Measurements from ENCODE around the gene SNX24. TPM values are rescaled to one million over a fixed set of nuclear protein-coding genes. Genes with fewer than 3 reads are reported as not detected.

SNX24 gene
- total and polyA plus RNA-seq, 9 of the 15 experiments (the other 6 are each of a cell fraction or from before 2014, with no cell fraction given), result 5.3 to 10.1 (median 7.9) TPM

DNA sequence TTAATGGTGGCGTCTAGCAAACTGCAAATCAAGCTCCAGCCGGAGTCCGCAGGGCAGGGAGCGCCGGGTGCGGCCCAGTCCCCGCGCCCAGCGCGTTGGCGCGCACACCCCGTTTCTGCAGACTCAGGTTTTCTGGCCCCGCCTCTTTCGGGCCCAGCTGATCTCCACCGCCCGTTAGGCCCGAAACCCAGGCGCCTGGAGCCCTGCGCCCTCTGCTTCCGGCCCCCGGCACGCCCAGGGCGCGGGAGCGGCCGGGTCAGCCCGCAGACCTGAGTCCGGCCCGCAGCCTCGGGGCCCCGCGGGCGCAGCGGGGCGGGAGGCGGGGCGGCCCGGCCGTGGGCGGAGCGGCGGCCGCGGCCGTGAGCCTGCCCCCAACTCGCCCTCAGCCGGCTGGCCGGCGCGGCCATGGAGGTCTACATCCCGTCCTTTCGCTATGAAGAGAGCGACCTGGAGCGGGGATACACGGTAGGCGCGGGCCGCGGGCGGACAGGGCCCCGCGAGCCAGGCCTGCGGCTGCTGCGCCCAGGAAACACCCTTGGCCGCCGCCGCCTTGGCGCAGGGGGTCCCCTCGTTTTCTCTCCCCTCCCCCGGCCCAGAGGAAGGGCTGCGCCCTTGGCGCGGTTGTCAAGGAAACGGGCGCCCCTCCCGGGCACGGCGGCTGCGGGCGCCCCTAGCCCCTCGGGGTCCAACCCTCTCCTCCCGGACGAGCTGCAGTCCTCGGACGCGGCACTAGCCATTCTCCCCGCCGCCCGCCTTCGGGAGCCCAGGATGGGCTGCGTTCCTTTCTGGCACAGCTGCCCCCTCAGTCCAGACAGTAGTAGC is at the start of gene SNX24 (continued):
- TF ChIP-seq, protein P1, sequence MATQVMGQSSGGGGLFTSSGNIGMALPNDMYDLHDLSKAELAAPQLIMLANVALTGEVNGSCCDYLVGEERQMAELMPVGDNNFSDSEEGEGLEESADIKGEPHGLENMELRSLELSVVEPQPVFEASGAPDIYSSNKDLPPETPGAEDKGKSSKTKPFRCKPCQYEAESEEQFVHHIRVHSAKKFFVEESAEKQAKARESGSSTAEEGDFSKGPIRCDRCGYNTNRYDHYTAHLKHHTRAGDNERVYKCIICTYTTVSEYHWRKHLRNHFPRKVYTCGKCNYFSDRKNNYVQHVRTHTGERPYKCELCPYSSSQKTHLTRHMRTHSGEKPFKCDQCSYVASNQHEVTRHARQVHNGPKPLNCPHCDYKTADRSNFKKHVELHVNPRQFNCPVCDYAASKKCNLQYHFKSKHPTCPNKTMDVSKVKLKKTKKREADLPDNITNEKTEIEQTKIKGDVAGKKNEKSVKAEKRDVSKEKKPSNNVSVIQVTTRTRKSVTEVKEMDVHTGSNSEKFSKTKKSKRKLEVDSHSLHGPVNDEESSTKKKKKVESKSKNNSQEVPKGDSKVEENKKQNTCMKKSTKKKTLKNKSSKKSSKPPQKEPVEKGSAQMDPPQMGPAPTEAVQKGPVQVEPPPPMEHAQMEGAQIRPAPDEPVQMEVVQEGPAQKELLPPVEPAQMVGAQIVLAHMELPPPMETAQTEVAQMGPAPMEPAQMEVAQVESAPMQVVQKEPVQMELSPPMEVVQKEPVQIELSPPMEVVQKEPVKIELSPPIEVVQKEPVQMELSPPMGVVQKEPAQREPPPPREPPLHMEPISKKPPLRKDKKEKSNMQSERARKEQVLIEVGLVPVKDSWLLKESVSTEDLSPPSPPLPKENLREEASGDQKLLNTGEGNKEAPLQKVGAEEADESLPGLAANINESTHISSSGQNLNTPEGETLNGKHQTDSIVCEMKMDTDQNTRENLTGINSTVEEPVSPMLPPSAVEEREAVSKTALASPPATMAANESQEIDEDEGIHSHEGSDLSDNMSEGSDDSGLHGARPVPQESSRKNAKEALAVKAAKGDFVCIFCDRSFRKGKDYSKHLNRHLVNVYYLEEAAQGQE (IDR thresholded peaks at IDR 0.05; ENCODE audit: borderline replicate concordance), result peak; percentile 48
- TF ChIP-seq, protein P1 (CRISPR knock-in tag; IDR thresholded peaks at IDR 0.05; ENCODE audit: low read depth), result 0 out of 2 replicates have a peak, but pooled peaks have one; percentile 20
- TF ChIP-seq TAF15 (IDR thresholded peaks at IDR 0.05; ENCODE audit: low read depth, low read length), result peak; percentile 79; the same call in 1 of the 2 replicates
- TF ChIP-seq POLR2H (tag; IDR thresholded peaks at IDR 0.05; ENCODE audit: low read depth), result peak; percentile 39; the same call in 1 of the 2 replicates
- TF ChIP-seq, protein P2, sequence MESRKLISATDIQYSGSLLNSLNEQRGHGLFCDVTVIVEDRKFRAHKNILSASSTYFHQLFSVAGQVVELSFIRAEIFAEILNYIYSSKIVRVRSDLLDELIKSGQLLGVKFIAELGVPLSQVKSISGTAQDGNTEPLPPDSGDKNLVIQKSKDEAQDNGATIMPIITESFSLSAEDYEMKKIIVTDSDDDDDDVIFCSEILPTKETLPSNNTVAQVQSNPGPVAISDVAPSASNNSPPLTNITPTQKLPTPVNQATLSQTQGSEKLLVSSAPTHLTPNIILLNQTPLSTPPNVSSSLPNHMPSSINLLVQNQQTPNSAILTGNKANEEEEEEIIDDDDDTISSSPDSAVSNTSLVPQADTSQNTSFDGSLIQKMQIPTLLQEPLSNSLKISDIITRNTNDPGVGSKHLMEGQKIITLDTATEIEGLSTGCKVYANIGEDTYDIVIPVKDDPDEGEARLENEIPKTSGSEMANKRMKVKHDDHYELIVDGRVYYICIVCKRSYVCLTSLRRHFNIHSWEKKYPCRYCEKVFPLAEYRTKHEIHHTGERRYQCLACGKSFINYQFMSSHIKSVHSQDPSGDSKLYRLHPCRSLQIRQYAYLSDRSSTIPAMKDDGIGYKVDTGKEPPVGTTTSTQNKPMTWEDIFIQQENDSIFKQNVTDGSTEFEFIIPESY (CRISPR knock-in tag; IDR thresholded peaks at IDR 0.05), result peak; percentile 22; the same call in 1 of the 2 replicates
- TF ChIP-seq NEUROD1 (IDR thresholded peaks at IDR 0.05; ENCODE audit: borderline replicate concordance, low read depth, low read length, partially characterized antibody), result peak; percentile 32
- peak; percentile 23; the same call in 1 of the 2 replicates for TF ChIP-seq ATF7 (IDR thresholded peaks at IDR 0.05)
- no peak for TF ChIP-seq CEBPZ (IDR thresholded peaks at IDR 0.05; ENCODE audit: borderline replicate concordance, low read depth, low read length)
- no peak for TF ChIP-seq TARDBP (IDR thresholded peaks at IDR 0.05)
- peak; percentile 29; the same call in 1 of the 2 replicates for TF ChIP-seq PML (IDR thresholded peaks at IDR 0.05; ENCODE audit: low read length)
